Measurements from ENCODE around the gene TRIM37. TPM values are rescaled to one million over a fixed set of nuclear protein-coding genes. Genes with fewer than 3 reads are reported as not detected.

Gene TRIM37
- total and polyA plus RNA-seq, 2 donors (not counting 1 experiment from before 2014, with no cell fraction given) = 5.1 to 28.3 TPM

GRCh38 chr17:59093702-59094231 lies 12.9 kb downstream of the TRIM37 start:
- CTCF ChIA-PET = no interaction called here
- no peak for DNase-seq
- no peak for TF ChIP-seq EZH2 (IDR thresholded peaks at IDR 0.05; ENCODE audit: borderline replicate concordance, insufficient read depth, low read depth, low read length, poor library complexity, severe bottlenecking)
- no peak for TF ChIP-seq CTCF (IDR thresholded peaks at IDR 0.05)
- Mint-ChIP-seq H3K27ac (no peak overlapping the region), H3K9me3 (ENCODE audit: insufficient read depth) (no peaks in the 10 kb centered on the region), H3K27me3 (no peaks in the 10 kb centered on the region), H3K4me1 (peaks cover 7% of the 10 kb centered on the region), H3K4me3 (no peak overlapping the region)
- no peaks in the 10 kb centered on the region for H4K20me1 ChIP-seq (ENCODE audit: control insufficient read depth, insufficient read depth, low read length, poor library complexity, severe bottlenecking)
- peaks cover 0 to 6% of the 10 kb centered on the region in 2 donors for H3K4me1 ChIP-seq (ENCODE audit: control insufficient read depth in 2 of 2, insufficient read depth in 2 of 2, low read length in 2 of 2)
- no peak for ATAC-seq (ENCODE audit: low read depth)
- WGBS (ENCODE audit: insufficient coverage) = 39% methylated on average over 3 of the region's 8 CpGs
- H3K4me3 ChIP-seq (ENCODE audit: control extremely low read depth in 1 of 5, extremely low read depth in 1 of 5, insufficient read depth in 1 of 5, low read depth in 2 of 5, low read length in 4 of 5) = no peak overlapping the region
- POLR2A ChIA-PET = no interaction called here
- H3K27me3 ChIP-seq (replicated peaks in 1 of 4; ENCODE audit: control extremely low read depth in 1 of 4, control insufficient read depth in 3 of 4, insufficient read depth in 4 of 4, low read length in 3 of 4) = no peaks in the 10 kb centered on the region
- peaks cover 51% of the 10 kb centered on the region for H3K79me2 ChIP-seq (ENCODE audit: control insufficient read depth, insufficient read depth, low read length)
- H2AFZ ChIP-seq (ENCODE audit: insufficient read depth, low read depth, low read length, poor library complexity, severe bottlenecking) = no peak overlapping the region
- no peaks in the 10 kb centered on the region for H3K9me3 ChIP-seq (ENCODE audit: control extremely low read depth in 1 of 3, control insufficient read depth in 2 of 3, insufficient read depth in 1 of 3, low read length in 2 of 3)
- intact Hi-C loops (cut with micrococcal nuclease) = loop anchor here (2.0 kb wide), 1 partner anchor 23 kb away; no protein-coding TSS in a partner anchor
- H3K27ac ChIP-seq (ENCODE audit: low read length in 2 of 2) = no peak overlapping the region
- H3K36me3 ChIP-seq (replicated peaks in 1 of 2; ENCODE audit: control extremely low read depth in 1 of 2, control insufficient read depth in 1 of 2, extremely low read depth in 1 of 2, insufficient read depth in 2 of 2, low read length in 1 of 2) = peaks cover 4 to 17% of the 10 kb centered on the region in 2 experiments
- no peak overlapping the region for H3K9ac ChIP-seq (ENCODE audit: low read length)
- H3K4me2 ChIP-seq (replicated peaks; ENCODE audit: low read depth, low read length, poor library complexity, severe bottlenecking) = no peak overlapping the region

- peaks cover 50% of the 10 kb centered on the region for H3K79me2 ChIP-seq (ENCODE audit: control insufficient read depth, insufficient read depth, low read length)
- peaks cover 7% of the 10 kb centered on the region for H3K4me1 Mint-ChIP-seq
- POLR2A ChIA-PET = no interaction called here
Observed at GRCh38 chr17:59093145-59093701, 13.5 kb downstream of the TRIM37 start.

More at GRCh38 chr17:59093145-59093701, 13.5 kb downstream of the TRIM37 start:
- H3K27me3 Mint-ChIP-seq = no peaks in the 10 kb centered on the region
- ATAC-seq (ENCODE audit: low read depth) (no peak), DNase-seq (no peak)
- Histone ChIP-seq H3K4me2 (replicated peaks; ENCODE audit: low read depth, low read length, poor library complexity, severe bottlenecking) (no peak overlapping the region), H2AFZ (ENCODE audit: insufficient read depth, low read depth, low read length, poor library complexity, severe bottlenecking) (no peak overlapping the region), H3K36me3 (replicated peaks in 1 of 2; ENCODE audit: control extremely low read depth in 1 of 2, control insufficient read depth in 1 of 2, extremely low read depth in 1 of 2, insufficient read depth in 2 of 2, low read length in 1 of 2) (peaks cover 4 to 18% of the 10 kb centered on the region in 2 experiments), H3K9me3 (ENCODE audit: control extremely low read depth in 1 of 3, control insufficient read depth in 2 of 3, insufficient read depth in 1 of 3, low read length in 2 of 3) (no peaks in the 10 kb centered on the region), H3K4me1 (ENCODE audit: control insufficient read depth in 2 of 2, insufficient read depth in 2 of 2, low read length in 2 of 2) (peaks cover 0 to 6% of the 10 kb centered on the region in 2 donors), H3K9ac (ENCODE audit: low read length) (no peak overlapping the region), H3K27me3 (replicated peaks in 1 of 4; ENCODE audit: control extremely low read depth in 1 of 4, control insufficient read depth in 3 of 4, insufficient read depth in 4 of 4, low read length in 3 of 4) (no peaks in the 10 kb centered on the region), H4K20me1 (ENCODE audit: control insufficient read depth, insufficient read depth, low read length, poor library complexity, severe bottlenecking) (no peaks in the 10 kb centered on the region), H3K27ac (ENCODE audit: low read length in 2 of 2) (no peak overlapping the region), H3K4me3 (ENCODE audit: control extremely low read depth in 1 of 5, extremely low read depth in 1 of 5, insufficient read depth in 1 of 5, low read depth in 2 of 5, low read length in 4 of 5) (no peak overlapping the region)
- WGBS (ENCODE audit: insufficient coverage) = 82% methylated on average over 1 of the region's 4 CpGs
- CTCF ChIA-PET = no interaction called here
- TF ChIP-seq CTCF (IDR thresholded peaks at IDR 0.05) (no peak), EZH2 (IDR thresholded peaks at IDR 0.05; ENCODE audit: borderline replicate concordance, insufficient read depth, low read depth, low read length, poor library complexity, severe bottlenecking) (no peak)
- H3K9me3 Mint-ChIP-seq (ENCODE audit: insufficient read depth) = no peaks in the 10 kb centered on the region
- H3K4me3 Mint-ChIP-seq = no peak overlapping the region
- H3K27ac Mint-ChIP-seq = no peak overlapping the region
- intact Hi-C loops (cut with micrococcal nuclease) = no loop called here

All from B cell (primary cell).